Activated T-cell treated with anti-CD3 and anti-CD28 coated beads, Interleukin-2, amount 50 U/mL, for 4 hours (primary cell): ENCODE measurements around the gene KCNK5. TPM values are rescaled to one million over a fixed set of nuclear protein-coding genes. Genes with fewer than 3 reads are reported as not detected.

ENCODE experiments used
- ATAC-seq, 2 donors: fragments of 200-7000 bp; cut with Tn5 transposase; one replicate each; pipeline ENCODE4 v1.10.0; 2021
- DNase-seq: peaks from one replicate; pipeline ENCODE4 v3.0.0-alpha.2; 2020
- H3K27me3 Mint-ChIP-seq: one replicate; pipeline ENCODE4 v1.8.0; 2021; ENCODE audit warnings: low read depth, mixed read lengths
- H3K36me3 Mint-ChIP-seq: one replicate; pipeline ENCODE4 v1.8.0; 2022; ENCODE audit warnings: mixed read lengths; ENCODE audit not compliant: insufficient read depth
- H3K4me1 Mint-ChIP-seq: one replicate; pipeline ENCODE4 v1.8.0; 2021; ENCODE audit warnings: low read depth, mixed read lengths
- H3K4me3 Mint-ChIP-seq: one replicate; pipeline ENCODE4 v1.8.0; 2021; ENCODE audit warnings: mild to moderate bottlenecking, moderate library complexity, mixed read lengths
- H3K9me3 Mint-ChIP-seq: one replicate; pipeline ENCODE4 v1.8.0; 2021; ENCODE audit warnings: mixed read lengths
- total RNA-seq, 3 donors: library from RNA; stranded (reverse); gene quantifications; one replicate each; pipeline ENCODE4 v1.2.1, GENCODE V29; 2021

Gene KCNK5
- total RNA-seq, 3 donors from 2014 or later: 21.3 to 22.9 (median 22.2) TPM

DNA sequence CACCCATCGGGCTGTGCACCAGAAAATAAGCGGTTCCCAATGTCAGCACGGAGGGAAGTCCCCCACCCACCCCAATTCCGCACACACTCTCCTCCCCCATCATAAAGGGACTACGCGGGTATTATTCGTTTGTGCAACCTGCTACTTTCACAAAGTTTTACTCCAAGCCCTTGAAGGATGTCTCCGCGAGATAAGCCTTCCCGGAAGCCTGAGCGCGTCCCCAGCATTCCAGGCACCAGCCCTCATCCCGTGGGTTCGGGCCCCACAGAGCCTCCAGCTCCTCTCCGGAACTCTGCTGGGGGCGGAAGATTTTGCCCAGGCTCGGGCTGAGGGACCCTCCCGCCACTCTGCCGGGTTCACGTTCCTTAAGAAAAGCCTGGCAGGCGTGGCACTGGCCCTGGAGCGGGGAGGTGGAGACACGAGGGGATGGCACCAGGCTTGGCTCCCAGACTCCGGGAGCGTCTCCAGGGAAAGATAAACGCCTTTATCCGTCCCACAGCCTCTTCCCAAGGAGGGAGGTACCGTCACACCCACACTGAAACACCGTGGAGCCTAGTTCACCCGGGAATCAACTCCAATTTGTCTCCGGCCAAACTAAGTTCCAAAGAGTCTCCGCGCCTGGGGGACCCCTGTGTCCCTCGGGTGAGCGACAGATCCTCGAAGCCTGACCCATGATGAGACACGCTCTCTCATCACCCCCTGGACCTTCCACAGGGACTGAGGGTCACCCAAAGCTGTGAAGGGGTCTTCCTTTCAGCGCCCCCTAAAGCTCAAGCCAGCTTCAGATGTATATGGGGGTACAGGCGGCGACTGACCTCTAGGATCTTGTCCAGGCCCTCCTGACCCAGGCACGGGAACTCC is 934 bp downstream of the KCNK5 start:
- peak overlapping the region; percentile 88 for H3K4me3 Mint-ChIP-seq
- peaks cover 6% of the 10 kb centered on the region for H3K36me3 Mint-ChIP-seq
- no peaks in the 10 kb centered on the region for H3K9me3 Mint-ChIP-seq
- ATAC-seq (peak; percentile 7 to 25), DNase-seq (peak; percentile 29)
- peaks cover 55% of the 10 kb centered on the region for H3K4me1 Mint-ChIP-seq
- H3K27me3 Mint-ChIP-seq: no peaks in the 10 kb centered on the region

DNA sequence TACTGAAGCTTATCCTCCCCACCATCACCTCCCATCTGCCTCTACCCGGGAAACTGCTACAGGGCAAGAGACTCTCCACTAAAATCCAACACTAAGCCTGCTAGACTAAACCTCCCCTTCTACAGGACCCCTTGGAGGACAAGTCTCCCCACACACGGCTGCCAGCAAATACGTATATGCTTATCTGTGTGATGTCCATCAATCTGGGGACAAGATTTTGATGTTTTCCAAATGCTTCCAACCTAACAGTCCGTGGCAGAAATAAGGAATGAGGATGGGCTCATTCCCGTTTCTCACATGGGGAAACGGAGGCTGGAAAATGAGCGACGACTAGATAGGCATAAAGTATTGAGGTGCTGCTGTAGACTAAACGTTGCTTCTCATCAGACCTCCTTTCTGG is 1.8 kb downstream of the KCNK5 start:
- DNase-seq (no peak), ATAC-seq (no peak)
- Mint-ChIP-seq H3K9me3 (no peaks in the 10 kb centered on the region), H3K4me3 (peak overlapping the region; percentile 88), H3K4me1 (peaks cover 62% of the 10 kb centered on the region), H3K36me3 (peaks cover 8% of the 10 kb centered on the region), H3K27me3 (no peaks in the 10 kb centered on the region)

DNA sequence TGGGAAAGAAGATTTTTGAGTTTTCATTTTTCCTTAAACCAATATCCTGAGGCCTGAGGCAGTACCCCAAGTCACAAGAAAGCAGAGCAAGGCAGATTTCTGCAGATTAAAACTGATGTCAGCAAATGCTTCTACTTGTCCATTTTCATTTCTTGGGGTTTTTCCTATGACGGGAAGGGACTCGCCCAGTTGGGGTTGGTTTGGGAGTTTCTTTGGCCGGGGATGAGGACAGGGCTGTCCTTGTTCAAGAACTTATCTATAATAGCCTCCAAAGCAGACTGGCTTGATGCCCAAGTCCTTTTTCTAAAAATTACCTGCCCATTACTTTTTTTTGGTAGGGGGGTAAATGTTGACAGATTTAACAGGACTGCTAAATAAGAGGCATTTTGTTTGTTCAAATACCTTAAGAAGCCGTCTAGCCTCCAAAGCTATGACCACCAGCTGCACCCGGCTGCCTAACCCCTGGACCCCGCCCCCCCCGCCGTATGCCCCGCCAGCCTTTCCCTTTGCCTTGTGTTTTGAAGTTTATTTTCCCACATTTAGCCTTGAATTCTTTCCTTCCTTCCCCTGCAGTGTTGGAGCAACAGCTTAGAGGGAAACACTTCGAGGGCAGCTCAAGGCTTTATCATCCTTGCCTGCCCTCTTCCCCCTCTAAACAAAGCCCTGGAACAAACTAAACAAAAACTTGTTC is 2.5 kb downstream of the KCNK5 start:
- Mint-ChIP-seq H3K9me3 (no peaks in the 10 kb centered on the region), H3K4me3 (peak overlapping the region; percentile 88), H3K36me3 (peaks cover 11% of the 10 kb centered on the region), H3K27me3 (no peaks in the 10 kb centered on the region), H3K4me1 (peaks cover 69% of the 10 kb centered on the region)
- DNase-seq (no peak), ATAC-seq (no peak)

DNA sequence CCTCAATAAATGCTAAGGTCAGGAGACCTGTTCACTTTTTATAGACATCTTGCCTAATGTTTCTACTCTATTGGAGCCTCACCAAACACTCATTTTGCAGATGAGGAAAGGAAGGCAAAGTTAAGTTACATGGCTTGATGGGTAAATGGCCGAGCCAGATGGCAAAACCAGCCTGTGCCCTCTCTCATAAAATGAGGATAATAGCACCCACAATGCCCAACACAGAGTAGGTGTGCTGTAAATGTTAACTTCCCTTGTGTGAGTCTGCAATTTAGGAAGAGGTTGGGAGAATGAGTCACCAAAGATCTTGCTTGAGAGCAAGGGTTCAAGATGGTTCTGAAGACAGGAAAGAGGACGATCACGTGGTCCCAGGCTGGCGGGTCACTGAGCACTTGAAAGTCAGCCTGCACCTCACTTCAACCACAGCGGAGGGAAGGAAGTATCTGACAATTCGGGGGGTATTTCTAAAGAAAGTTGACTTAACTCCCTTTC is 3.3 kb downstream of the KCNK5 start:
- Mint-ChIP-seq H3K4me3 (peak overlapping the region; percentile 88), H3K27me3 (no peaks in the 10 kb centered on the region), H3K4me1 (peaks cover 73% of the 10 kb centered on the region), H3K36me3 (peaks cover 13% of the 10 kb centered on the region), H3K9me3 (no peaks in the 10 kb centered on the region)
- DNase-seq: peak; percentile 43
- ATAC-seq: no peak

DNA sequence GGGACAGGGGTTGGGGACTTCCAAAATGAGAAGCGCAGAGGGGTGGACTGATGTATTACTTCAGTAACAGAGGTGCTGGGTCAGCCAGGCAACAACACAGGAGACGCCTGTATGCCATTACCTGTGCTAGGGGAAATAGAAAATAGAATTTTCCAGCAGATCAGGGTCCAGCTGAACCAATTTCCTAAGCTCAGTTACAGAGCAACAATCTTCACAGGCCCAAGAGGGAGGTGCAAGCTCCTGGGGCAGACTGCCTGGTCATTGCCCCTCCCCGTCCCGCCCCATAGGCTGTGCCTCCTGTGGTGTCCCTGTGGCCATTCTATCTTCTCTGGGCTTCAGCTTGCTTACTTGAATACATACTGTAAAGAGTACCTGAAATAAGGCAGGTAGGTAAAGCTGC is 3.7 kb downstream of the KCNK5 start:
- no peak for ATAC-seq
- peaks cover 73% of the 10 kb centered on the region for H3K4me1 Mint-ChIP-seq
- peaks cover 13% of the 10 kb centered on the region for H3K36me3 Mint-ChIP-seq

DNA sequence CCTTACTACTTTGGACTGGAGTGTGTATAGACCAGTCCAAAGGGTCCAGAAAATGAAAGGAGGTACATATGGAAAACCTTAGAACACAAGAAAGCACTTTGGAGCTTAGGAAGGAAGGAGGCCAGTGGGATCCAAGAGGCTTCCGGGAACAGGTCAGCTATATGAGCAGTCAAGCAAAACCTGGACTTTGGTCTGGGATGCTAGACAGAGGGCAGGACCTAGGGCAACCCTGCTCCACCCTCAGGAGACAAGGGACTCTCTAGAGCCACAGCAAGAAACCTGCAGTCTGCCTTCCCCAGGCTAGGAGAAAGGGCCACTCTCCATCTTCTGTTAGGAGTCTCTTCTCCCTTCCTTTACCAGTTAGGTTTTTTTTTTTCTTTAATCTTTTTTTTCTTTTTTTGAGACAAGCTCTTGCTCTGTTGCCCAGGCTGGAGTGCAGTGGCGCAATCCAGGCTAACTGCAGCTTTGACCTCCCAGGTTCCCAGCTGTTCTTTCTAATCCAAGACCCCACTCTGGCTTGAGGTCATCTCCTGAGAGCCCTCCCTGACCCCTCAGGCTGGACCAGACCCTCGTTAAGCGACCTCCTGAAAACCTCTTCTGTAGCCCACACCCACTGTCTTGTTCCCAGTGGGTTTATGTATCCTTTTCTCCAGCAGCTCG is 4.6 kb downstream of the KCNK5 start:
- H3K4me3 Mint-ChIP-seq: no peak overlapping the region
- H3K27me3 Mint-ChIP-seq: no peaks in the 10 kb centered on the region
- no peak for ATAC-seq
- H3K9me3 Mint-ChIP-seq: no peaks in the 10 kb centered on the region
- DNase-seq: no peak
- H3K4me1 Mint-ChIP-seq: peaks cover 67% of the 10 kb centered on the region
- peaks cover 17% of the 10 kb centered on the region for H3K36me3 Mint-ChIP-seq

More for the DNA sequence above, 3.7 kb downstream of the KCNK5 start:
- DNase-seq: no peak
- Mint-ChIP-seq H3K4me3 (peak overlapping the region; percentile 88), H3K27me3 (no peaks in the 10 kb centered on the region), H3K9me3 (no peaks in the 10 kb centered on the region)

DNA sequence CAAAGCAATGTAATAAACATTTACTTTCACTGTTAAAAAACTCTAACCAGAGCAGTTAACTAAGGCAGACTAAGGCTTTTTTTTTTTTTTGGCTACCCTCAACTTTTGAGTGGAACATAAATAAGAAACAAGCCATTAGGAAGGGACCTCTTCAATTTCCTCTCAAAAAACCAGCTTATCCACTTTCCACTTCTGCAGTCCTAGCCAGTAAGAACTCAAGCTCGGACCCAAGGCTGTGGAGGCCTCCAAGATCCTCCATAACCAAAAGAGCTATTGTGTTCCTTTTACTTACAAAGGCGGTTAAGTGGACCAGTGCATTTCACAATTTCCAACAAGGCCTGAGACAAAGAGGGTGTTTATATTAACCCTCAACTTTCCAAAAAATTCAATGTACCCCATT is 5.3 kb downstream of the KCNK5 start:
- peaks cover 17% of the 10 kb centered on the region for H3K36me3 Mint-ChIP-seq

DNA sequence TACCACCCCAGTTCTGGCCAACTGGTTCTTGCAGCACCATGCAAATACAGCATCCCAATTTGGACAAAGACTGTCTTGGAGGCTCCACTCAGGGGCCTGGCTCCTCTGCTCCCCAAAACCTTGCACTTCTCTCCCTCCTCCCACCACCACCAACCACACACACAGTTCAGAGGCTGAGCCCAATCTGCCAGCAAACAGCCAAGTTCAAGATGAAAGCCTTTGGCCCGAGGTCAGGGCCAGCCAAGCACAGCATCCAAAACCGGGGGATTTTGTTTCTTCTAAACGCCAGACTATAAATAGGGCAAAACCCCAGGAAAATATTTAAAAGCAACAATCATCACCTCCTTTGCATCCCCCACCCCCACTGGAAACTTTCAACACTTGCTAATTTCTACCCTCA is 5.7 kb downstream of the KCNK5 start:
- Mint-ChIP-seq H3K9me3 (no peaks in the 10 kb centered on the region), H3K4me1 (peaks cover 71% of the 10 kb centered on the region), H3K27me3 (no peaks in the 10 kb centered on the region), H3K36me3 (peaks cover 17% of the 10 kb centered on the region), H3K4me3 (peak overlapping the region; percentile 17)
- ATAC-seq: no peak
- DNase-seq: no peak

More for the DNA sequence above, 5.3 kb downstream of the KCNK5 start:
- Mint-ChIP-seq H3K27me3 (no peaks in the 10 kb centered on the region), H3K4me3 (peak overlapping the region; percentile 17), H3K9me3 (no peaks in the 10 kb centered on the region), H3K4me1 (peaks cover 68% of the 10 kb centered on the region)
- DNase-seq (no peak), ATAC-seq (no peak)

DNA sequence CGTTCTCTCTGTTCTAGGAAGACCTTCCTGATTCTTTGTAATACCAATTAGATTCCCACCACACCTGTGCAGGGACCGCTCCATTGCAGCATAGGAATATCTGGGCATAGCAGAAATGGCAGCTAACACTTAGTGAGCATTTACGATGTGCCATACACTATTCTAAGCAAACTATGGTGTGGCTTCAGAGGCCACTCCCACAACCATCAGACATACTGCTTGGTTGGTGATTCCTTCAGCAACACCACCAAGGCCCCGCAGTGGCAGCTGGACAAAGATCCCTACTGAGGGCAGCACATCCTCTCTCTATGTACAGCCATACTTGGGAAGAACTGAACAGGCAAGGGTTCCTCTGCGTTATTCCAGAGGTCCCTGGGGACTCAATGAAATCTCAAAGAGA is 6.2 kb downstream of the KCNK5 start:
- Mint-ChIP-seq H3K4me3 (no peak overlapping the region), H3K9me3 (no peaks in the 10 kb centered on the region), H3K4me1 (peaks cover 69% of the 10 kb centered on the region), H3K27me3 (no peaks in the 10 kb centered on the region), H3K36me3 (peaks cover 17% of the 10 kb centered on the region)
- DNase-seq (no peak), ATAC-seq (no peak)

DNA sequence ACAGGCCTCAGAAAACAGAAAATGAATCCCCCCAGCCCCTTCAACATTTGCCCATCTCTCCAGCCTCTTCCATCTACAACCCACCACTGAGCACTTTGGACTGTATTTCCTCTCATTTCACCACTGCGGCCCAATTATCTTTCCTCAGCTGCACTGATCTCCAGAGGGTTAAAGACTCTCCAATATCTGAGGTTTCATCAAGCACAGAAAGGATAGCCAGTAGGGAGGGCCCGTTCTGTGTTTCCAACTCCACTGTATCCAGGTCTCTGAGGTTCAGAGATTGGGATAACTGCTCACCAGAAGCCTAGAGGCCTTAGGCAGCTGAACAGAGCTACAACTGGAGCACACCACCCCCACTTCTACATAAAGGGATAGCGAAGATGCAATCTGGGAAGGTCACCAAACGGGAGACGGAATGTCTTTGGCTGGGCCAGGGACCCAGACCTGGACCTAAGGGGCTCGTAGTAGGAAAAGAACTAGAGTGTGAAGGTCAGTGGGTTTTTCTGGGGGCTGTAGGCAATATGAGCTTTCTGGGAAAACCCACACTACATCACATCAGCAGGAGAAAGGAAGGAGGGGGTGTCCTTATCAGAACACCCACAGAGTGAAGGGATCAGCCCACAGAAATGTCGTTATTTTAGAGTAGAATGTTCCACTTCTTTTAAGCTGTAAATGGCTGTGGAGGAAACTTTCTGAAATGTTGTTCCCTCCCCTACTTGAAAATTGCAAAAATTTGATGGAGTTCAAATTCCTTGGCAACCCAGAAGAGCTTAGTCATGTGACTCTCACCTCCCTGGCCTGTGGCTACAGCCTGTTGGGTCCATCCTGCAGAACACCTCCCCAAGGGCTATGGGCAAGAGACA is 7.3 kb downstream of the KCNK5 start:
- Mint-ChIP-seq H3K27me3 (no peaks in the 10 kb centered on the region), H3K9me3 (no peaks in the 10 kb centered on the region), H3K4me1 (peaks cover 59% of the 10 kb centered on the region), H3K36me3 (peaks cover 15% of the 10 kb centered on the region), H3K4me3 (no peak overlapping the region)
- DNase-seq (no peak), ATAC-seq (no peak)

DNA sequence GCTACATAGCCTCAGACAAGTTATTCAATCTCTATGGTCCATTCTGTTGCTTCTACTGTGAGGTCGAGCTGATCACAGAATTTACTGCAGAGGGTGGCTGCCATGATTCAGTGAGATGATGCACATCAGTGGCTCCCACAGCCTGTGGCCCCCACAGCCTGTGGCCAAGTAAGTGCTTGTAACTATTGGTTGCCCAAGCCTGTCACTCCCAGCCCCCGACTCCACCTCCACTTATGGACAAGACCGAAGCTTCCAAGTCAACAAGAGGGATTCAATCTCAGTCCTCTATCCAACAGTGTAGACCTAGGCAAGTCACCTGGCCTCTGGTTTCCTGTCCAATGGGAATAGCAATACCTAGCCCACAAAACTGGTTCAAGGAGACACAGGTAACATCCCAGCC is 8.2 kb downstream of the KCNK5 start:
- ATAC-seq (no peak), DNase-seq (no peak)
- H3K9me3 Mint-ChIP-seq: no peaks in the 10 kb centered on the region
- no peak overlapping the region for H3K4me3 Mint-ChIP-seq
- H3K27me3 Mint-ChIP-seq: no peaks in the 10 kb centered on the region
- peaks cover 15% of the 10 kb centered on the region for H3K36me3 Mint-ChIP-seq
- H3K4me1 Mint-ChIP-seq: peaks cover 50% of the 10 kb centered on the region

DNA sequence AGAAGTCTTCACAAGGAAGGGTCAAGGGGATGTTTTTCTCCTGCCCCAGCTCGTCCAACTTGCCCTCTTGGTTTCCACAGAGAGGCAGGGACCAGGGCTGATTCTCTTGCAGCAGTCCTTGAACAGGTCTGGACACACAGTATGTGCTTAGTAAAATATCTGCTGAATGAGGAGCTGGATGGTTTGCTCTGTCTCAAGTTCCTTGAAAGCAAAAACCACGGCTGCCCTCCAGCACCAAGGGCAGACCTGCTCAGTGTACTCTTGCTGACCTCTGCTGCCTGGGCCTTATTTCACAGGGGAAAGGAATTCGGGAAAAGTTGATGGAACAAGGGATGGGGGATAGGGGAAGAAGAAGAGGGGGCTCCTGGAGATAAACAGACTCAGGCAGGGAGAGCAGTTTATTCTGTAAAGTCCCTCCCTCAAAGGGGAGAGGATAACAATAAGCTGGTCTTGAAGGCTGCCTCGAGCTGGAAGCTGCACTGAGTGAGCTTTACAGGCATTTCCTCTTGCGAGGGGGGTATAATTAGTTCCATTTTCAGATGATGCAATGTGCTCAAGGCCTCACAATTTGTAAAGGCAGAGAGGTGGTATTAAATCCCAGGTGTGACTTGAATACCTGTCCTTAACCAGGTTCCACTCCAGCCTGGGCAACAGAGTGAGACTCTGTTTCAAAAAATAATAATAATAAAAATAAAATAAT is 10.3 kb downstream of the KCNK5 start:
- Mint-ChIP-seq H3K4me3 (no peak overlapping the region), H3K9me3 (no peaks in the 10 kb centered on the region), H3K27me3 (no peaks in the 10 kb centered on the region), H3K4me1 (peaks cover 32% of the 10 kb centered on the region), H3K36me3 (peaks cover 12% of the 10 kb centered on the region)
- ATAC-seq (no peak), DNase-seq (no peak)

DNA sequence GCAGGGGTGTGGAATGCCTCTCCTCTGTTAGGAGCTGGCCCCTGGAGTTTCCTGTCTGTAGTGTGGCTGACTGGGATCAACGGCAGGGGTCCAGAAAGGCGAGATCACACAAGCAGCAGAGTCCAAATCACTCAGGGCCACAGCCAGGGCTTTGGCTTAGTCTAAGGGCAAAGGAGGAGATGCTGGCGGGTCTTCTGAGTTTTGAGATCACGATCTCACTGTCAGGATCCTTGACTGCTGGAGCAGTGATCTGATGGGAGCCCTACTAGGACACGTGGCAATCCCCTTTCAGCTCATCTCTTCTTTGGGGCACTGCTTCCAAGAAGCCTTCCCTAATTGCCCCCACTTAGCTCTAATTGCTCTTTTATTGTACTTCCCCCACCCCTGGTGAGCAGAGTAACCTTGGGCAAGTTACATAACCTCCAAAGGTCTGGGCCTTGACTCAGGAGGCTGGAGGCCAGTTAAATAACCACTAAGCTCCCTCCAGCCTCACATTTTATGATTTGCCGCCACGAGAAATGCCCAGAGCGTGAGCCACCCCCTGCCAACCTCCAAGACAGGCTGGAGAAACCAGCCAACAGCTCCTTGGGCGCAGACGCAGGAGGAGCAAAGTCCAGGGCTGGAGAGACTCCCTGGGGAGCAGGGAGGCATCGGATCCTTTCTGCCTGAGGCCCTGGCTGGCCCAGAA is 12.0 kb downstream of the KCNK5 start:
- H3K4me1 Mint-ChIP-seq: peaks cover 16% of the 10 kb centered on the region
- H3K27me3 Mint-ChIP-seq: no peaks in the 10 kb centered on the region
- no peak overlapping the region for H3K4me3 Mint-ChIP-seq
- DNase-seq: no peak
- H3K36me3 Mint-ChIP-seq: peaks cover 10% of the 10 kb centered on the region
- no peak for ATAC-seq
- H3K9me3 Mint-ChIP-seq: no peaks in the 10 kb centered on the region
